ENCODE data around the gene KCNJ6.

Gene KCNJ6

GRCh38 chr21:37869661-37870060, 46.6 kb downstream of the KCNJ6 start:
- no peak overlapping the region for H3K4me3 ChIP-seq (ENCODE audit: low read depth in 1 of 2, low read length in 2 of 2)
- no peak overlapping the region for H3K9ac ChIP-seq (ENCODE audit: low read depth in 1 of 2, low read length in 2 of 2)
- no peak overlapping the region for H3K27ac ChIP-seq (ENCODE audit: low read depth, low read length)
- no peaks in the 10 kb centered on the region for H3K9me3 ChIP-seq (ENCODE audit: control insufficient read depth in 1 of 2, low read length in 2 of 2)
- H3K27me3 ChIP-seq (ENCODE audit: control insufficient read depth in 1 of 2, insufficient read depth in 2 of 2, low read length in 2 of 2), result no peaks in the 10 kb centered on the region
- H3K36me3 ChIP-seq (ENCODE audit: control insufficient read depth in 1 of 2, insufficient read depth in 2 of 2, low read length in 2 of 2), result no peaks in the 10 kb centered on the region
- H3K4me1 ChIP-seq (ENCODE audit: control insufficient read depth in 1 of 2, insufficient read depth in 2 of 2, low read length in 2 of 2), result no peaks in the 10 kb centered on the region

GRCh38 chr21:37868446-37869295, 47.6 kb downstream of the KCNJ6 start:
- Histone ChIP-seq H3K4me1 (ENCODE audit: control insufficient read depth in 1 of 2, insufficient read depth in 2 of 2, low read length in 2 of 2) (no peaks in the 10 kb centered on the region), H3K27me3 (ENCODE audit: control insufficient read depth in 1 of 2, insufficient read depth in 2 of 2, low read length in 2 of 2) (no peaks in the 10 kb centered on the region), H3K9me3 (ENCODE audit: control insufficient read depth in 1 of 2, low read length in 2 of 2) (no peaks in the 10 kb centered on the region), H3K9ac (ENCODE audit: low read depth in 1 of 2, low read length in 2 of 2) (no peak overlapping the region), H3K27ac (ENCODE audit: low read depth, low read length) (no peak overlapping the region), H3K36me3 (ENCODE audit: control insufficient read depth in 1 of 2, insufficient read depth in 2 of 2, low read length in 2 of 2) (no peaks in the 10 kb centered on the region), H3K4me3 (ENCODE audit: low read depth in 1 of 2, low read length in 2 of 2) (no peak overlapping the region)

DNA sequence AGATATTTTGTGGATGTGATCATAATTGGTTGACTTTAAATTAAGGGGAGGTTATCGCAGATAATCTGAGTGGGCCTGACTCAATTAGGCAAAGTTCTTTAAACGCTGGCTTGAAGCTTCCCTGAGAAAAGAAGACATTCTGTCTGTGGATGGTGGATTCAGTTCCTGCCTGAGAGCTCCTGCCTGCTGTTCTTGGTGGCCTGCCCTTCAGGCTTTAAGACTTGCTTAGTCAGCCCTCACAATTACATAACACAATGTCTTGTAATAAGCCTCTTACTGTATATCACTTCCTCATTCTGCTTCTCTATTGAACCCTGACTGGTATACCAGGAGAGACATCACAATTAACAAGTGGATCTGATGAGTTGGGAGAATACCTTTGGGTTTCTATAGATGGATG, 50.2 kb downstream of the KCNJ6 start:
- H3K36me3 ChIP-seq (ENCODE audit: control insufficient read depth in 1 of 2, insufficient read depth in 2 of 2, low read length in 2 of 2), result no peaks in the 10 kb centered on the region
- no peaks in the 10 kb centered on the region for H3K4me1 ChIP-seq (ENCODE audit: control insufficient read depth in 1 of 2, insufficient read depth in 2 of 2, low read length in 2 of 2)
- H3K9me3 ChIP-seq (ENCODE audit: control insufficient read depth in 1 of 2, low read length in 2 of 2), result no peaks in the 10 kb centered on the region
- H3K27ac ChIP-seq (ENCODE audit: low read depth, low read length), result no peak overlapping the region
- no peak overlapping the region for H3K9ac ChIP-seq (ENCODE audit: low read depth in 1 of 2, low read length in 2 of 2)
- H3K27me3 ChIP-seq (ENCODE audit: control insufficient read depth in 1 of 2, insufficient read depth in 2 of 2, low read length in 2 of 2), result no peaks in the 10 kb centered on the region
- no peak overlapping the region for H3K4me3 ChIP-seq (ENCODE audit: low read depth in 1 of 2, low read length in 2 of 2)

GRCh38 chr21:37865156-37865555, 51.1 kb downstream of the KCNJ6 start:
- no peak overlapping the region for H3K27ac ChIP-seq (ENCODE audit: low read depth, low read length)
- no peaks in the 10 kb centered on the region for H3K36me3 ChIP-seq (ENCODE audit: control insufficient read depth in 1 of 2, insufficient read depth in 2 of 2, low read length in 2 of 2)
- no peaks in the 10 kb centered on the region for H3K27me3 ChIP-seq (ENCODE audit: control insufficient read depth in 1 of 2, insufficient read depth in 2 of 2, low read length in 2 of 2)

GRCh38 chr21:37863842-37864241, 52.4 kb downstream of the KCNJ6 start:
- H3K4me1 ChIP-seq (ENCODE audit: control insufficient read depth in 1 of 2, insufficient read depth in 2 of 2, low read length in 2 of 2), result no peaks in the 10 kb centered on the region
- H3K27ac ChIP-seq (ENCODE audit: low read depth, low read length), result no peak overlapping the region
- H3K9me3 ChIP-seq (ENCODE audit: control insufficient read depth in 1 of 2, low read length in 2 of 2), result no peaks in the 10 kb centered on the region
- H3K4me3 ChIP-seq (ENCODE audit: low read depth in 1 of 2, low read length in 2 of 2), result no peak overlapping the region
- H3K9ac ChIP-seq (ENCODE audit: low read depth in 1 of 2, low read length in 2 of 2), result no peak overlapping the region
- H3K36me3 ChIP-seq (ENCODE audit: control insufficient read depth in 1 of 2, insufficient read depth in 2 of 2, low read length in 2 of 2), result no peaks in the 10 kb centered on the region
- no peaks in the 10 kb centered on the region for H3K27me3 ChIP-seq (ENCODE audit: control insufficient read depth in 1 of 2, insufficient read depth in 2 of 2, low read length in 2 of 2)

More at GRCh38 chr21:37865156-37865555, 51.1 kb downstream of the KCNJ6 start:
- Histone ChIP-seq H3K9me3 (ENCODE audit: control insufficient read depth in 1 of 2, low read length in 2 of 2) (no peaks in the 10 kb centered on the region), H3K4me3 (ENCODE audit: low read depth in 1 of 2, low read length in 2 of 2) (no peak overlapping the region), H3K9ac (ENCODE audit: low read depth in 1 of 2, low read length in 2 of 2) (no peak overlapping the region), H3K4me1 (ENCODE audit: control insufficient read depth in 1 of 2, insufficient read depth in 2 of 2, low read length in 2 of 2) (no peaks in the 10 kb centered on the region)

DNA sequence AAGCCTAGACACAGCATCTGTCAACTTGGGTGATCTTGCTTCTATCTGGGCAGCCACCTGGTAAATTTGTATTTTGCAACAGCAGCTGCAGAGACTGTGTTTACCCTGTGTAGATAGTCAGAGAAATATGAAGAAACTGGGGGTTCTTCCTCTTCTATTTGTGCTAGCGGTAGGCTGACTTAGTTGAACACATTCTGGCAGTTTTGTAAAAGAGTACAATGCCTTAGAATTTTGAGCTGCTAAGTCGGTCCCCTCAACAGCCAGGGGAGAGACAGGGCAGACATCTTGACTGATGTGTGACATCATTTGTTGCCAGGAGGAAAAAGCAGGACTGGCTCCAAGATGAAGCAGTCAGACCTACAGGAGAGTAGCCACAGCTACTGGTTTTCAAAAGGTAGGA, 53.7 kb downstream of the KCNJ6 start:
- Histone ChIP-seq H3K36me3 (ENCODE audit: control insufficient read depth in 1 of 2, insufficient read depth in 2 of 2, low read length in 2 of 2) (no peaks in the 10 kb centered on the region), H3K4me1 (ENCODE audit: control insufficient read depth in 1 of 2, insufficient read depth in 2 of 2, low read length in 2 of 2) (no peaks in the 10 kb centered on the region), H3K27me3 (ENCODE audit: control insufficient read depth in 1 of 2, insufficient read depth in 2 of 2, low read length in 2 of 2) (no peaks in the 10 kb centered on the region), H3K9me3 (ENCODE audit: control insufficient read depth in 1 of 2, low read length in 2 of 2) (no peaks in the 10 kb centered on the region), H3K9ac (ENCODE audit: low read depth in 1 of 2, low read length in 2 of 2) (no peak overlapping the region), H3K4me3 (ENCODE audit: low read depth in 1 of 2, low read length in 2 of 2) (no peak overlapping the region), H3K27ac (ENCODE audit: low read depth, low read length) (no peak overlapping the region)

DNA sequence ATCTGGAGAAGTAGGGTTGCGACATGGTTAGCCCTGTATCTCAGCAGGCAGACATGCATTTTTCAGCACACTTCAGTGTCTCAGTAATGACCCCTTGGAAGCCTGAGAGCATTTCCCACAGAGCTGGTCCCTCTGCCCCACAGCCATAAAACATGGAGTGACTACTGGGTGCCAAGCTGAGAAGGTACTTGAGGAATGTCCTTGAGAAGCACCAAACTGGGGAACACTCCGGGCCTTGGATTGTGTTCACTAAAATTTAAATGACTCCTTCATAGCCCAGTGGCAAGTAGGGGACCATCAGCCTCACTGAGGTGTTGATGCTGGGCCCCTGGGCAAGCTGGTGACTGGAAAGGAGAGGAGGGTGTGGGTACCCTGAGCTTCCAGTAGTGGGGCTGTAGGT, 54.7 kb downstream of the KCNJ6 start:
- no peaks in the 10 kb centered on the region for H3K36me3 ChIP-seq (ENCODE audit: control insufficient read depth in 1 of 2, insufficient read depth in 2 of 2, low read length in 2 of 2)
- H3K9ac ChIP-seq (ENCODE audit: low read depth in 1 of 2, low read length in 2 of 2), result no peak overlapping the region
- no peaks in the 10 kb centered on the region for H3K4me1 ChIP-seq (ENCODE audit: control insufficient read depth in 1 of 2, insufficient read depth in 2 of 2, low read length in 2 of 2)
- no peak overlapping the region for H3K27ac ChIP-seq (ENCODE audit: low read depth, low read length)
- no peaks in the 10 kb centered on the region for H3K9me3 ChIP-seq (ENCODE audit: control insufficient read depth in 1 of 2, low read length in 2 of 2)
- H3K4me3 ChIP-seq (ENCODE audit: low read depth in 1 of 2, low read length in 2 of 2), result no peak overlapping the region
- H3K27me3 ChIP-seq (ENCODE audit: control insufficient read depth in 1 of 2, insufficient read depth in 2 of 2, low read length in 2 of 2), result no peaks in the 10 kb centered on the region

- Histone ChIP-seq H3K9ac (ENCODE audit: low read depth in 1 of 2, low read length in 2 of 2) (no peak overlapping the region), H3K9me3 (ENCODE audit: control insufficient read depth in 1 of 2, low read length in 2 of 2) (no peaks in the 10 kb centered on the region), H3K27ac (ENCODE audit: low read depth, low read length) (no peak overlapping the region)
Measured at GRCh38 chr21:37860416-37860815, 55.8 kb downstream of the KCNJ6 start.

DNA sequence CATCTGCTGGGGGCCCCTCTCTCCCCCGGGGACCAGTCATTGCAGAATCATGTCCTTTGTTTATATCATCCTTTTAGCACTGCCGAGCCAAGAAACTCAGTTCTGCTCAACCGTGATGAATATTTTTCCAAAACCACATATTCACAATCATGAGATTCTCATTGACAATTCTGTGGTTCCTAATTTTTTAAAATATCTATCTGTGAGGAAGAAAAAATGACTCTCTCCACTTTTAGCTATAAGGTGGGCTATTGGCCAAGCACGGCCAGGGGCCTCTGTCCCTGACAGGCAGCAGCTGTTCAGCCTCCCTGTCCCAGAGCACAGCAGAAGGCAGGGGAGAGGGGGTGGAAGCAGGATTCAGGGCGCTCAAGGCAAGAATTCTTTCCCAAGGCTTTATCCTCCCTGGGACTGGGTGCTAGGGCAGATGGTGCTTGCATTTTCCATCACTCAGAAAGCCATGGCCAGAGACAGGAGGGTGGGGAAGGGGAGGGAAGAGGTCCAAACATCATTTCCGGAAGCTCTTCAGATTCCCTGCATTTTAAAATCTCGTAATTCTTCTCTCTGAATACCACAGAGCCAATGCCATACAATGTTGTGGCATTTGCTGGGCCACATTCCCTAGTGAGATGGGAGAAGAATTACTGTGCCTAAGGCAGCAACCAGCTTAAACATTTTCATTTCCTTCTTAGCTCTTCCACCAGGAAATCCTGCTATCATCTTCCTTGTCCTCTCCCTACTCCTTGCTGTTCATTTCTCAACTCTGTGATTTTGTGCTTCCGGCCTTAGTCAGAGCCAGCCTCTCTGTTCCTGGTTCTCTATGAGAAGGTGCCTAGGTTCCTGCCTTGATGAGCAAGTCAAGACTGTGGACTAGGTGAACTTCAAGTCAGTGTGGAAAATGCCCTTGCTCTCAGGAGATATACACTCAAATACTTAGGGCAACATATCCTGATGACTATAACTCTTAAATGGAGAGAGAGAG, 60.3 kb downstream of the KCNJ6 start:
- no peaks in the 10 kb centered on the region for H3K4me1 ChIP-seq (ENCODE audit: control insufficient read depth in 1 of 2, insufficient read depth in 2 of 2, low read length in 2 of 2)
- no peaks in the 10 kb centered on the region for H3K36me3 ChIP-seq (ENCODE audit: control insufficient read depth in 1 of 2, insufficient read depth in 2 of 2, low read length in 2 of 2)
- H3K9me3 ChIP-seq (ENCODE audit: control insufficient read depth in 1 of 2, low read length in 2 of 2), result no peaks in the 10 kb centered on the region
- H3K27ac ChIP-seq (ENCODE audit: low read depth, low read length), result no peak overlapping the region
- H3K9ac ChIP-seq (ENCODE audit: low read depth in 1 of 2, low read length in 2 of 2), result no peak overlapping the region
- H3K27me3 ChIP-seq (ENCODE audit: control insufficient read depth in 1 of 2, insufficient read depth in 2 of 2, low read length in 2 of 2), result no peaks in the 10 kb centered on the region
- H3K4me3 ChIP-seq (ENCODE audit: low read depth in 1 of 2, low read length in 2 of 2), result no peak overlapping the region

More at GRCh38 chr21:37860416-37860815, 55.8 kb downstream of the KCNJ6 start:
- no peak overlapping the region for H3K4me3 ChIP-seq (ENCODE audit: low read depth in 1 of 2, low read length in 2 of 2)
- no peaks in the 10 kb centered on the region for H3K27me3 ChIP-seq (ENCODE audit: control insufficient read depth in 1 of 2, insufficient read depth in 2 of 2, low read length in 2 of 2)
- no peaks in the 10 kb centered on the region for H3K36me3 ChIP-seq (ENCODE audit: control insufficient read depth in 1 of 2, insufficient read depth in 2 of 2, low read length in 2 of 2)
- H3K4me1 ChIP-seq (ENCODE audit: control insufficient read depth in 1 of 2, insufficient read depth in 2 of 2, low read length in 2 of 2), result no peaks in the 10 kb centered on the region

- no peak overlapping the region for H3K27ac ChIP-seq (ENCODE audit: low read depth, low read length)
- H3K27me3 ChIP-seq (ENCODE audit: control insufficient read depth in 1 of 2, insufficient read depth in 2 of 2, low read length in 2 of 2), result no peaks in the 10 kb centered on the region
- no peak overlapping the region for H3K4me3 ChIP-seq (ENCODE audit: low read depth in 1 of 2, low read length in 2 of 2)
- H3K36me3 ChIP-seq (ENCODE audit: control insufficient read depth in 1 of 2, insufficient read depth in 2 of 2, low read length in 2 of 2), result no peaks in the 10 kb centered on the region
- H3K4me1 ChIP-seq (ENCODE audit: control insufficient read depth in 1 of 2, insufficient read depth in 2 of 2, low read length in 2 of 2), result no peaks in the 10 kb centered on the region
- no peak overlapping the region for H3K9ac ChIP-seq (ENCODE audit: low read depth in 1 of 2, low read length in 2 of 2)
- H3K9me3 ChIP-seq (ENCODE audit: control insufficient read depth in 1 of 2, low read length in 2 of 2), result no peaks in the 10 kb centered on the region
Measured at GRCh38 chr21:37855271-37855646, 61.0 kb downstream of the KCNJ6 start.
